ENCODE results near the gene LOXL1.

Gene LOXL1

DNA sequence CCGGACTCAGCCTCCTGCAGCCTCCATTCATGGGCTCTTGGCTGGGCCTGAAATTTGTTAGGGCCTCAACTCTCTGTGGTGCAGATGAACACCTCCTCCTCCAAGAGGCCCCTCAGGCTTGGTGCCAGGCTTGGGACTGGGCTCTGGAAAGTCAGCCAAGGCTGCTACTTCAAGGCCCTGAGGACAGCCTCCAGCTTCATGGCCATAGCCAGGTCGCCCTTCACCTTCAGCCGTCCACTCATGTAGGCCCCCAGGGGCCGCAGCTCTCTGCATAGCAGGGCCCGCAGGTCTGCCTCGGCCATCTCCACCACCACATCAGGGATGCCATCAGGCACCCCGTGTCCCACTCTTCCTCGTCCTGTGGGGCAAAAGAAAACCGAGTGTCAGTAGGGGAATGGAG, 57.5 kb downstream of the LOXL1 start:
- DNase-seq, result no peak

- no peak for DNase-seq
Observed at GRCh38 chr15:73984208-73984979, 58.1 kb downstream of the LOXL1 start.

GRCh38 chr15:73985101-73985873, 59.0 kb downstream of the LOXL1 start:
- no peak for DNase-seq

GRCh38 chr15:73986055-73986775, 60.0 kb downstream of the LOXL1 start:
- DNase-seq, result no peak

DNA sequence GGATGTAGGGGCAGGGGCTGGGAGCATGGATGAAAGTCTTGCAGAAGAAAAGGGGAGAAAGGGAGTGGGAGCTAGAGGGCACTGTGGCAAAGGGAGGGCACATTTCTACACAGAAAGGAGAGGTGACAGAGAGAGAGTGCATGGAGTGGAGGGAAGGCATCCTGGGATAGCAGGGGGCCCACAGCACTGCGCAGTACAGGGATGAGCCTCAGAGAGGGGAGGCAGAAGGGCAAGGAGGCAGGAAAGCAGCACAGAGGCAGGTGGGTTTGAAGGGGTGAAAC, 60.5 kb downstream of the LOXL1 start:
- DNase-seq, result no peak

- no peak for DNase-seq
Observed at GRCh38 chr15:73987250-73987649, 61.0 kb downstream of the LOXL1 start.

- no peak for DNase-seq
Observed at GRCh38 chr15:73987681-73988444, 61.6 kb downstream of the LOXL1 start.

- DNase-seq, result no peak
Observed at GRCh38 chr15:73988445-73988969, 62.2 kb downstream of the LOXL1 start.

- no peak for DNase-seq
Observed at GRCh38 chr15:73989001-73989798, 62.9 kb downstream of the LOXL1 start.

- DNase-seq, result no peak
Observed at GRCh38 chr15:73990250-73991005, 64.2 kb downstream of the LOXL1 start.

DNA sequence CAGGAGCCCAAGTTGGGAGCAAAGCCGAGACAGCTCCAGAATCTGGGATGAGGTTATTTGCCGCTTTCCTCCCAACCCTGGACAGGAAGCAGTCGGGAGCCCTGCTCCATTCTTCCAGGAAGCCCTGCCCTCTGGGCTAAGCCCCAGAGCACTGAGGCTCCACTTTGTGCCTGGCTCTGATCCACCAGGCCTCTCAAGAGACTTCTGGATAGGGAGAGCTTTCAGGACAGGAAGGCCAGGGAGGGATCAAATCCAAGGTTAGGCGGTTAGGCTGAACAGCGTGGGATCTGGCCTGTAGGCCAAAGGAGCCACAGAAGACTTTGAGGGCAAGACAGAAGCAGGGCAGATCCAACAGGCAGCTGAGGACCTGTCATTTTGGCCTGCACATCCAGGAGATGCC, 65.0 kb downstream of the LOXL1 start:
- no peak for DNase-seq

- peak; percentile 76 for DNase-seq
Observed at GRCh38 chr15:73991726-73992593, 65.7 kb downstream of the LOXL1 start, which contains the start of gene STOML1. TSS of gene STOML1 (minus strand) at chr15:73992295. CDS start at chr15:73992223, 72 bp downstream.

DNA sequence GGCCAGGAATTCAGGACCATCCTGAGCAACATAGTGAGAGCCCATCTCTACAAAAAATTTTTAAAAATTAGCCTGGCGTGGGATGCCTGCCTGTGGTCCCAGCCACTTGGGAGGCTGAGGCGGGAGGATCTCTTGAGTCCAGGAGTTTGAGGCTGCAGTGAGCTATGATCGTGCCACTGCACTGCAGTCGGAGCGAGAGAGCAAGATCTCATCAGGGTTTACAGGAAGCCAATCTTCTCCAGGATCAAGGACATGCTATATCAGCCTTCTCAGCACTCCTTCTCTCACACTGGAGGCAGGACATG, 66.3 kb downstream of the LOXL1 start:
- DNase-seq, result no peak

- no peak for DNase-seq
Observed at GRCh38 chr15:73993211-73993994, 67.1 kb downstream of the LOXL1 start.

- DNase-seq, result peak; percentile 89
Observed at GRCh38 chr15:73994413-73994883, 68.2 kb downstream of the LOXL1 start, which contains the start of gene PML. TSS of gene PML (plus strand) at chr15:73994716. CDS start at chr15:73994813, 97 bp downstream.

DNA sequence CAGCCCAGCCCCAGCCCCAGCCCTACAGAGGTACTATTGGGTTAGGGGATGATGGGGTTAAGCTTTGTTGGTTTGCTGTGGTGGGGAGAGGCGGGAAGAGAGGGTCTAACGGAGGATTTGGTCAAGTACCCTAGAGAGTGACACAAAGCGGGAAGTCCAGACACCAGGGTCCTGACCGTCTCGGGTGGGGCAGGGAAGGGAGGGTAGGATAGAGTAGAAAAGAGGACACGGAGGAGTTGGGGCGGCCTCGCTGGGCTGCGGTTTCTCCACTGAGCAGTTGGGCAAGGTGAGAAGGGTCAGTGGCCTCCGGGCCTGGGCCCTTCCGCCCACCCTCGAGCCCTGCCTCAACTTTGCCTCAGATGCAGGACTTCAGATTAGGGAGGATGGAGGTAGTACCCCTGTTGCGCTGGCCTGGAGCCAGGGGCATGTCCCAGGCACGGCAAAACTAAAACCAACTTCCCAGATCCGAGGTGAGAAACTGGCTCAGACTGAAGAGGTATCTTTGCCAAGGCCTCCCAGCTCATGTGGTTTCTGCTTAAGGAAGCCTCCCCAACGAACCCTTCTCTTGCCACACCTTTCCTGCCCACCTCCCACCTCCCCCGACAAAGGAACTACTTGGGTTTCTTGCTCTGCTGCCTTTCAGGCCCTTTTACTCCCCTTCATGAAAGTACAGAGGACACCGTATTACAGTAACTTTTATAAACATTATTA, 68.8 kb downstream of the LOXL1 start:
- DNase-seq, result no peak

- DNase-seq, result no peak
Observed at GRCh38 chr15:73996267-73996666, 70.0 kb downstream of the LOXL1 start.

GRCh38 chr15:73996939-73997338, 70.7 kb downstream of the LOXL1 start:
- DNase-seq, result no peak
